Skin of body (tissue), 2 donors: ENCODE data around the gene RPL12. TPM values are rescaled to one million over a fixed set of nuclear protein-coding genes. Genes with fewer than 3 reads are reported as not detected.
A peak's percentile ranks its signal among the peaks of the same experiment; 100 is the strongest.
"Not testable (repeated sequence)": the region's sequence is repeated elsewhere in the genome, so short reads cannot be mapped to it uniquely, and the experiment has no call there.

Experiments
- DNase-seq: peaks from one replicate; lab custom pipeline; 2025; lab: John Stamatoyannopoulos, UW
- total RNA-seq: library from RNA; depleted of rRNA; stranded (reverse); fragments of >200 nt; gene quantifications from one replicate; pipeline ENCODE4 v1.2.3, GENCODE V29; 2014

RPL12 gene
- total RNA-seq, 1 donor from 2014 or later, result 988 TPM

DNA sequence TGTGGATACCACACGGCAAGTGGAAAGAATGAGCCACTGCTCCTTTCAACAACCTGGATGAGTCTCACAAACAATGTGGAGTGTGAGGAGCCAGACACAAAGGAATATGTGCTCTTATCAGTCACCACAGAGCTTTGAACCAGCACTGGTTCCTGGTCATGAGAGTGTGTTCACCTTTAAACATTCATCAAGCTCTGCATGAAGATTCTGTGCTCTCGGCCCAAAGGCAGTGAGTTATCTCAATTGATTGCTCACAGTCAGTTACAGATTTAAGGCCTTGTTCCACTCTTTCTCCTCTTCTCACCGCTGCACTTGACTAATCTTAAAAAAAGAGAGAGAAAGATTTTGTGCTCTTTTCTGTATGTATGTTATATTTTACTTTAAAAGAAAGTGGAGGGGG lies 19.5 kb upstream of the RPL12 start:
- DNase-seq, result no peak

DNA sequence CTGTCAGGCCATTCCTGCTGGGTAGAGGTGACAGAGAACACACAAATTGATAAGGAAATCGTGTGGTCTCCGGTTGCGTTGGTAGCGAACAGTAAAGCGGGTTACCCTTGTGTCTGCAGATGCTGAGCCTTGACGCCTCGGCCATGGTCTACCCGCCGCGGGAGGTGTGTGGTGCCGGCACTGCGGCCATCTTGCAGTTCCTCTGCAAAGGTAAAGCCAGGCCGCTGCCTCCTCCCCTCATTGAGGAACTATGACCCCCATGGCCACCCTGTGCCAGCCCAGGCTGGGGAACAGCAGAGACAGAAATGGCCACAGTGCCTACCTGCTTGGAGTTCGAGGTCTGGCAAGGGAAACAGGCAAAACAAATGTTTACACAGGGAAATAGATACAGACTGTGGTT lies 16.4 kb upstream of the RPL12 start:
- DNase-seq, result no peak

DNA sequence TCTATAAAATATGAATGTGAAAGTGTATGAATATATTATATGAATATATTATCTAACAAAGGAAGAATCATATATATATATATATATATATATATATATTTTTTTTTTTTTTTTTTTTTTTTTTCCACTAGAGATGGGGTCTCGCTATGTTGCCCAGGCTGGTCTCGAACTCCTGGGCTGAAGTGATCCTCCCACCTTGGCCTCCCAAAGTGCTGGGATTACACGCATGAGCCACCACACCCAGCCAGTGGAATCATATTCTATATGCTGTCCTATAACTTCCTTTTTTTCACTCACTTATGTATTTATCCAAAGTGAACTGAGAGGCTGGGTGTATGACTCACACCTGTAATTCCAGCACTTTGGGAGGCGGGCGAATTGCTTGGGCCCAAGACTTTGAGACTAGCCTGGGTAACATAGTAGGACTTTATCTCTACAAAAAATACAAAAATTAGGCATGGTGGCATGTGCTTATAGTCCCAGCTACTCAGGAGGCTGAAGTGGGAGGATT lies 15.3 kb upstream of the RPL12 start:
- DNase-seq, result not testable (repeated sequence)

DNA sequence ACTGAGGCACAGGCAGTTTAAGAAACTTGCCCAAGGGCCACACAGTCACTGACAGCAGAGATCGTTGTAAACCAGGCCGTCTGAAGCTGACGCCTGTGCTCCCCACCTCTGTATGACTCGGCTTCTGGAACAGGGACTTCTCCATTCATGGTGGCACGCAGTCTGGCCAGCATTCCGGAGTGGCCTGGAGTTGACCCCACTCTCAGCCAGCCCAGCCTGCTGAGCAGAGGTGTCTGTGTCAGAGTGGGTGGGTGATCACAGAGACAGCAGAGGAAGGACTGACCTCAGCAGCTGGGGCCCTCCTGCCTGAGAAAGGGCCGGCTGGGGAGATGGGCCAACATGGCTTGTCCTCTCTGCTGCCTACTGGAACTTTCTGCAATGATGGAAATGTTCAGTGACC lies 12.7 kb upstream of the RPL12 start:
- no peak for DNase-seq

DNA sequence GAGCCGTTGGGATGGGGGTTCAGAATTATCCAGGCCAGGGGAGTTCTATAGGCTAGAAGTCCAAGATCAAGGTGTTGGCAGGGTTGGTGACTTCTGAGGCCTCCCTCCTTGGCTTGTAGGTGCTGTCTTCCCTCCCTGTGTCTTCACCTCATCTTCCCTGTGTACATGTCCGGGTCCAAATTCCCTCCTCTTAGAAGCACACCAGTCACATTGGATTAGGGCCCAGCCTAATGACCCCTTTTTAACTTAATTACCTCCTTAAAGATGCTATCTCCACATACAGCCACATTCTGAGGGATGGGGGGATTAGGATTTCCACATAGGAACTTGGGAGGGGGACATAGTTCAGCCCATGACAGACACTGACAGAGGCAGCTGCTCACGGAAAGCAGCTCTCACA lies 12.2 kb upstream of the RPL12 start:
- DNase-seq, result no peak

DNA sequence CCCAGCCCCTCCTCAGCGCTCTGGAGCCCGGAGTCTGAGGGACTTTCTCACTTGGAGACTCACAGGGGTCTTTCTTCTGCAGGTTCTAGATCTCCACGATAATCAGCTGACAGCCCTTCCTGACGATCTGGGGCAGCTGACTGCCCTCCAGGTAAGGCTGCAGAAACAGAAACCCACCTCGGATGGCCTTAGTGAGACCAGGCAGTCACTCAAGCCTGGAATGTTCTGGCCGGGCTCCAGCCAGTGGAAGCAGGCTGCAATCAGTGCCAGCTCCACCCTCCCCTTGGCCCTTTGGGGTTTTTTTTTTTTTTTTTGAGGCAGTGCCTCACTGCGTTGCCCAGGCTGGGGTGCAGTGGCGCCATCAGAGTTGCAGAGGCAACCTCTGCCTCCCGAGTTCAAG lies 7.7 kb upstream of the RPL12 start:
- no peak for DNase-seq

DNA sequence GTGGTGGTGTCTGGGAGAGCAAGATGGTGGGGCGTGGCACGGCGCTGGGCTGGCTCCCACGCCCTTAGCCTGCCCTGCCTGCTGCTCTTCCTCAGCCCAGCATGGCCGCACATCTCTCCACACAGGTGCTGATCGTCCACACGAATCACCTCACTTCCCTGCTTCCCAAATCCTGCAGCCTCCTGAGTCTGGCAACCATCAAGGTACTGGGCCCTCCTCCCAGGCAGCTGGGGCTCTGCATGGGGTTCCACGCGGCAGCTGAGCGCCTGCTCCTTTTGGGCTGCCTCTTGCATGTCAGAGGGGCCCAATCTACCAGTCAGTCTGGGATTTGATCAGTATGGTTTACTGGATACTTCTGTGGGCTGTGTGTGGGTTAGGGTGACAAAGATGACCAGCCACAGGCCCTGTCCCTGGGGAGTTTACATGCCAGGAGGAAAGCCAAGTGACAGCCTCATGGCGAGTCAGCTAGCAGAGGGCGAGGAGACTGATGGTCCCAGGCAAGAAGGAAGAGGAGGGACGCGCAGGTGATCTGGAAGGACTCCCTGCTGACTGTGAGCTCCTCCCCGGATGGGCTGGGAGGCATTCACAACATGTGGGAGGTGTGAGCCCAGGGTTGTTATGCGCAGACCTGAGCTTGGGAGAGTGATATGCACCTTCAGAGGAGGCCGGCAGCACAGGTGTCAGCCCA lies 6.1 kb upstream of the RPL12 start:
- no peak for DNase-seq

DNA sequence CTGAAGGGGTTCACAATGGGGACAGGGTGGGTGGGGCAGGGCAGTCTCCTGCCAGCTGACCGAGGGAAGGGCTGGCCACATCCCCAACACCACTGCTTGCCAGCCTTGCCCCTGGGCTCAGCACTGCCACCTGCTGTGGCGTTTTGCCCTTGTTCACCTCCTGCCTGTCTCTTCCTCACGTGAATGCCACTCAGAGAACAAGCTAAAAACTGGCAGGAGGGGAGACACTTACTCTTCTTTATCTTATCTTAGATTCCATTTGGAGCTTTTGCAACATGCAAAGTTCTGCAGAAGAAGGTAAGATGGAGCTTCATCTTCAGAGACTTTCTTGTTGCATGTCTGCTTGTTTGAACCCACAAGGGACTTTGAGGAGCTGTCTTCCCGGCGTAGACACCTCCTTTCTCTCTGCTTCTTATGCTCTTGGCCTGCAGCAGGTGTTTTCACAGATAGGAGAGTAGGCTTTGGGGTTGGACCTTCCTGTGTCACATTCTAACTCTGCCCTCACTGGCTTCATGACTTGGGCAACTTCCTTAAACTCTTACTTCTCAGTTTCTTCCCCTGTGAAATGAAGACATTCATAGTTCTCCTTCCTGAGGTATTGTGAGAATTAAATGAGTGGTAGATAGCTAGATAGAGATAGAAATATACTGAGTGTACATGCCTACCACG lies 4.3 kb upstream of the RPL12 start:
- no peak for DNase-seq

DNA sequence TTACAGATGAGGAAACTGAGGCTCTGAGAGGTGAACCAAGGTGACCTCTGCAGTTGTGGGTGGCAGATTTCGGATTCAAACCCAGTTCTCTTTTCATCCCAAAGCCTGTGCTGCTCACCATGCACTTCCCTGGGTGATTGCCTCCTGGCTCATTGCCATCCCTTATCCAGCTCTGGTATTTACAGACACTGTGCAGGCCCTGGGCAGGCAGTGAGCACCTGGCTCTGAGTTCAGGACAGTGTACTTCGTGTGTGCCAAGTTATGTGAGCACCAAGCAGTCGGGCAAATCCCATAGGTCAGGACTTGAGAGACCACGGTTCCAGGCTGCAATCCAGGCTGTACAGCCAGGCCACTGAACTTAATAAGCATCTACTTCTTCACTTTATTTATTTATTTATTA lies 1.5 kb upstream of the RPL12 start:
- DNase-seq, result no peak

DNA sequence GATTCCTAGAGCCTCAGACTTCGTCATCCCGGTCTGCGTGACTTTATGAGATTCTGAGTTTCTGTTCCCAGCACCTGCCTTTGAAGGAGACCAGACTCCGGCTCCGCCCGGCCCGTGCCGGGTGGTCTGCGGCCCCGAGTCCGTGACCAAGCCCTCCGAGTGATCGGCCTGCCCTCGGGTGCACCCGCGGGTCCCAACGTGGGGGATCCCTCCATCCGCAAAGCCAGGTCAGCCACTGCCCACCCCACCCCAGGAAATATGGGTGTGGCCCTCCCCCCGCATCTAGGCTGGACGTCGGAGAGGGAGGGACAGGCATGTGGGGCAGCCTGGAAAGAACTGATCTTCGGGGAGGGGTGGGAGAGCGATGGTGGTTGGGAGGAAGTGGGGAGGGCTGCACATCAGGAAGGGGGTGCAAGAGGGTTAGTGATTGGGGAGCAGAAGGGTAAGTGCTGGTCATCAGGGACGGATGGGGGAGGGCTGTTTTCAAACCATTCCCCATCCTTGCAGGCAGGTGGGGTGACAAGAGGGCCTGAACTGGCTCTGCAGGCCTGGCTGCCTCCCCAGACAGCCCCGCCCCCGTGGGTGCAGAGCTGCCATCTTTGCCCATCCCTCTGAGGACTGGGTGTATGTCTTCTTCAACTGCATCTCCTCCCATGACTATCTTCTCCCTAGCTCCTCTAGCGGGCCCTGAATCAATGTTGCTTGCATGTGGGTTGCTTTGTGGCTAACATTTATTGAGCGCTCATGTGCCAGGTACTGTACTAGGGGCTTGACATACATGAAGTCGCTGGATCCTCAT lies 851 bp upstream of the RPL12 start:
- DNase-seq, result peak; percentile 43

DNA sequence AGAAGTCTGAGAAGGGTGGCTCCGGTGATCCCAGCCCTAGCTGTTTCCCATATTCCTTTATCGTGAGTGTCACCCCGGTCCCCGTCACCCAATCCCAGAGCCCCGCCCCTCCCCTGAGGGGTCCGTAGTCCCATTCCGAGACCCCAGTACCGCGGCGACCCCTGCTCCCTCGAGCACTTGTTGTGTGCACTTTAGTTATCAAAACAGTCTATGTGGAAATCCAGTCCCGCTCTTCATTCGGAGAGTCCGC lies 327 bp upstream of the RPL12 start:
- DNase-seq, result no peak

DNA sequence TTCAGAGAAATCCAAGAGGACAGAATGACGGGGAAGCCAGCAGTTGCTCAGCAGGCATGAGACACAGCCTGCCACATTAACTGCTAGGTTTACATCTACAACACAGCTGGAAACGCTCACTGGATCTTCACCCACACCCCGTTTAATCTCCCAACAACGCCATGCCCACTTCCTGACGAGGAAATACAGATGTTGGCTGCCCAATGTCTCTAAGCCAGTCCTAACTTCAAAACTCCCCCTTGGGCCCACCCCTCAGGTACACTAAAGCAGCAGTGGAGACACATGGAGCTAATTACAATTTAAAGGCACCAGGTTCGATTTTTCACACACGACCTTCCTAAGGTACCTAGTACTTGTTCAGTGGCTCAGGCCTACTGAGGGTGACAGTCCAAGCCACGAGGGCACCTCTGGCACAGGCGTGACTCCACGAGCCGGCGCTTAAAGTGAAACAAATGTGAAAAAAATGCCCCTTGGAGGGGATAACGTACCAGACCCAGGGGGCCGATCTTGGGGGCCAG lies 904 bp downstream of the RPL12 start:
- no peak for DNase-seq

DNA sequence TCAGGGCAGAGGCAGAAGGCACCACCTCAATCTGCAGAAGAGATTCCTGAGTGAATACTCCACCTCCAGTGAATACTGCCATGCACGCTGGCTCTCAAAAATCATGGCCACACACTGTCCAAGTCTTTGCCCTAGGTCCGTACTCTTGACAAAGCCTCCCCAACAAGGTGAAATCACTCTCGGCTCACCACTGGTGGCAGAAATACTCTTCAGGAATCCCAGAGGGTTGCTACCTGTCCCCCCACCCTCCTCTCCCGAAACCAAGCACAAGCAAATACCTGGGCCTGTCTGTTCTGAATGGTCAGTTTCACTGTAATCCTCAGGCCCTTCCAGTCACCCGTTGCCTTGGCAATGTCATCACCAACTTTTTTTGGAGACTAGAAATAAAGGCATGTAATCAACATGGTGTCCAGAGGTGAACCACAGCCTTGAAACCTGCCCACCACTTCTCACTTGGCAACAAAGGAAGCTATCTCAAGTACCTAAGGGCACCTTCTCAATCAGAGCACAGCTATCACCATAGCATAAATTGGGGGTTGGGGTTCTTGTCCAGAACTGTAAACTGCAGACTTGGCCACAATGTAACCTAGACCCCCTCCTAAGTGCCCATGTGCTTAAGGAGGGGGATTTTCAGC lies 1.8 kb downstream of the RPL12 start:
- DNase-seq, result no peak

DNA sequence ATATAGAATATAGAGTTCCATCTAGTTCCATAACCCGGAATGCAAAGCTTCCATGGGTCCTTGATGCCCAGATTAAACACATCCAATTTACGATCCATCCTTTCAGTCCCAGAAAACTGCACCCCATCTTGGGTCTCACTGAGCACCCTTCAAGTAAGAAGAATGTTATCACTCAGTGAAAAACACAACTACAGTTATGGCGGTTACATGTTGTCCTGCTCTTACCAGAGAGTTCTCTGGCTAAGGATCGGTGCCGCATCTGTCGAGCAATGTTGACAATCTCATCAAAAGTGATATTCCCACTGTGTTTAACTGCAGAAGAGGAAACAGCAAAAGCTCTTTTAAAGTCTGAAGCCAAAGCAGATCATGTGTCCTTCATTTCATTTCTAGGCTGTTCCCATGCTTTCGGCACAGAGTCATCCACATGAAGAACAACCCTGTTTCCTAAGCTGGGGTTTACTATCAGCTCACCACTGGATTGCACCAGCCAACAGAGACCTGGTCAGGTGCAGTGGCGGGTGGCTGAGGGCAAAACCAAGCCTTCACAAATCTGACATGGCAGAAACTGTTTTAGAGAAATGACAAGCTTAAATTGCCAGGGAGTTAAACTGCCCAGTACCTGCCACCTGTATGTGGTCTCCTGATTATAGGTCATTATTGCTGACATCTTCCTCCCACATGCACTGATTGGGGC lies 2.9 kb downstream of the RPL12 start:
- no peak for DNase-seq

DNA sequence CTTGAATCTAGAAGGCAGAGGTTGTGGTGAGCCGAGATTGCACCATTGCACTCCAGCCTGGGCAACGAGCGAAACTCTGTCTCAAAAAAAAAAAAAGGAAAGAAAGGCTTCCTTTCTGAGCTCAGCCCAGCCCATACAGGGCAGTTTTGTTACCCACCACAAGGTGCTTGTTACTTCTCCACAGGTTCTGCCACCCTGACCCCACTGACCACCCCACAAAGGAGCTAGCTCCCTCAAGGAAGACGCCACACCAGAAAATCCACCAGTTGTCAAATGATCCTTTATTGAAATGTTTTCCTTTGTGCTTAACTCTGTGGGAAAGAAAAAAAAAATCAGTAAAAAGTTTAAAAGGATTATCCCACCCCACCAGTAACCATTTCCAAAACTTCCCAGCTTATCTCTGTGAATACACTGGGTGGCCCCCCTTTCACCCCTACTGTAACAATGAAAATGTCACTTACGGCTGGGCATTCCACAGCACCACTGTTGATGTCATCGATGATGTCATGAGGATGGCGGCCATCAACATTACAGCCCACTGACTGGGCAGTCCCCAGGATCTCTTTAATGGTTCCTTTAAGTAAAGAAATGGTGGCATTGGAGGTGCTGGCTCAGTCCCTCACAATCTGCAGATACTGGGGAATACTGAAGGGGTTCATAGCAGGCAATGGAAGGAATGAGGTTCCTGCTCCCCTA lies 3.6 kb downstream of the RPL12 start:
- DNase-seq, result no peak

DNA sequence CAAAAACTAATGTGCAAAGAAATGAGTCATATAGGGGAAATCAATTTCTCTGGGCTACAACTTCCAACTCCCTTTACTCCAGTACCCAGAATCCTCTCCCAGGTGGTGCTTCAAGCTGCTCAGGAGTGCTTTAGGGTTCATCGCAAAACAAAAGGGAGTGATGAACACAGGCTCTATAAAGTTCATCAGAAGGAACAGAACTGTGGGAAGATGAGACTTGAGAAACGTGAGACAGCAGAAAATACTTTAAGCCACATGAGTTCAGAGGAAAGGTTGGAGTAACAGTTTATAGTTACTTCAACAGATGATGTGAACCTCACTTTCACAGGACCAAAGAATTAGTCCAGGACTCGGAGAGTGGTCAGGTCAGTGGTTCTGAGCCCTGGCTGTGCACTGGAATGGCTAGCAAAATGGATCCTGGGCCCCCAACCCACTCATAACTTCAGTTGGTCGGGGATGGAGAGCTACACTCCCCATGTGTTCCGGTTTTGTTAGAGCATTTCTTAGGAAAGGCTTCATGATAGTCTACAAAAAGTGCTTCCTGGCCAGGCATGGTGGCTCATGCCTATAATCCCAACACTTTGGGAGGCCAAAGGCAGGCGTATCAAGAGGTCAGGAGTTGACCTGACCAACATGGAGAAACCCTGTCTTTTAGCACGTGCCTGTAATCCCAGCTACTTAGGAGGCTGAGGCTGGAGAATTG lies 4.3 kb downstream of the RPL12 start:
- DNase-seq, result no peak

DNA sequence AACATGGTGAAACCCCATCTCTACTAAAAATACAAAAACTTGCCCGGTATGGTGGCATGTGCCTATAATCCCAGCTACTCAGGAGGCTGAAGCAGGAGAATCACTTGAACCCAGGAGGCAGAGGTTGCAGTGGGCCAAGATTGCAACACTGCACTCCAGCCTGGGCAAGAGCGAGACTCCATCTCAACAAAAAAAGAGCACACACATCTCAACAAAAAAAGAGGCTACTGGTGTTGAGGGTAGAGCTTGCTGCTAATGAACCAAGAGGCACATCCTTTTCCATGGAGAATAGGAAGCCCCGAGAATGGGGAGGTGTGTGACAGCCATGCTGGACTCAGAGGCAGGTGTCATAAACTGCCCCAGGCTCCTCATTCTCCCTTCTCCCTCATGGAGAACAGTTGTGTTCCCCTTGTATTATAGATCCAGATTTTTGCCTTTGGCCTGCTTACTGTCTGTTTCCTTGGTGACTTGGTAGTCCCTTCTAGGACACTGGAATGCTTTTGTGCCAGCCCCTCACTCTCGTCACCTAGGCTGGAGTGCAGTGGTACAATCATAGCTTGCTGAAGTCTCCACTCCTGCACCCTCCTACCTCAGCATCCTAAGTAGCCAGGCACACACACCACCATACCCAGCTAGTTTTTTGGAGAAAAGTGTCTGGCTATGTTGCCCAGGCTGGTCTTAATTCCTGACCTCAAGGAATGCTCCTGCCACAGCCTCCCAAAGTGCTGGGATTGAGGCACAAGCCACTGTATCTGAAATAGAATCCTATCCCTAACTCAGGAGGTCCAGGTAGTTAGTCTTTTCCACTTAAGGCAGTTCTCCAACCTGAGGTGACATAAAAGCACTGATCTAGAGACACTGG lies 5.1 kb downstream of the RPL12 start:
- DNase-seq, result no peak

DNA sequence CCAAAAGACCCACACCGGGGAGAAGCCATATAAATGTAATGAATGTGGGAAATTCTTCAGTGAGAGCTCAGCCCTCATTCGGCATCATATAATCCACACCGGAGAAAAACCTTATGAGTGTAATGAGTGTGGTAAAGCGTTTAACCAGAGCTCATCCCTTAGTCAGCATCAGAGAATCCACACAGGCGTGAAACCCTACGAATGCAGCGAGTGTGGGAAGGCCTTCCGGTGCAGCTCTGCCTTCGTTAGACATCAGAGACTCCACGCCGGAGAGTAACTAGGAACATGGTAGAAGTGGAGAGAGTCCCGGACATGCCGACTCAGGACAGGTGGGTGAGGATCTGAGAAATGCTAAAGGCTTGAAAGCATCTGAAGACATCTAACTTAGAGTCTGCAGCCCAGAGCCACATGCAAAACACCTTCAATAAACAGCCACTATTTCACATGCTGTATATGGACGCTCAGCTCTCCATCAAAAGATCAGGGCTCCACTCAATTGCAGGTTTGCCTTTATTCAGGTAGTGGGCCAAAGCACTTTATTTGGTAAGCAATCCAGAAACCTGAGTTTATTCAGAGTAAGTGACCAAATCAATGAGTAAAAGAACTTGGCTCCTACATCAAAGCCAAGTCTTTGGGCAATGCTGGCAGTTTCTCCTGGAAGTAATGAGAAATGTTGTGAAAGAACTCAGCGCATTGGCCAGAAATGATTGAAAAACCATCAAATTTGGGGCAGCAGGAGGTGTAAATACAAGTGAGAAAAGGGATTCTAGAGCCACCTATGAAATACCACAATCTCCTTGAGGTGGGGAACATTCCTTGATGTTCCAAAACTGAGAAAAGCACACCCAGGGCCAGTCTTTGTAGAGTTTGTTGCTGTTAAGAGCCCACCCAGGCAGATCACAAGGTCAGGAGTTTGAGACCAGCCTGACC lies 6.0 kb downstream of the RPL12 start:
- DNase-seq, result no peak
